ENCODE data around the gene TMEM154.

Gene TMEM154

DNA sequence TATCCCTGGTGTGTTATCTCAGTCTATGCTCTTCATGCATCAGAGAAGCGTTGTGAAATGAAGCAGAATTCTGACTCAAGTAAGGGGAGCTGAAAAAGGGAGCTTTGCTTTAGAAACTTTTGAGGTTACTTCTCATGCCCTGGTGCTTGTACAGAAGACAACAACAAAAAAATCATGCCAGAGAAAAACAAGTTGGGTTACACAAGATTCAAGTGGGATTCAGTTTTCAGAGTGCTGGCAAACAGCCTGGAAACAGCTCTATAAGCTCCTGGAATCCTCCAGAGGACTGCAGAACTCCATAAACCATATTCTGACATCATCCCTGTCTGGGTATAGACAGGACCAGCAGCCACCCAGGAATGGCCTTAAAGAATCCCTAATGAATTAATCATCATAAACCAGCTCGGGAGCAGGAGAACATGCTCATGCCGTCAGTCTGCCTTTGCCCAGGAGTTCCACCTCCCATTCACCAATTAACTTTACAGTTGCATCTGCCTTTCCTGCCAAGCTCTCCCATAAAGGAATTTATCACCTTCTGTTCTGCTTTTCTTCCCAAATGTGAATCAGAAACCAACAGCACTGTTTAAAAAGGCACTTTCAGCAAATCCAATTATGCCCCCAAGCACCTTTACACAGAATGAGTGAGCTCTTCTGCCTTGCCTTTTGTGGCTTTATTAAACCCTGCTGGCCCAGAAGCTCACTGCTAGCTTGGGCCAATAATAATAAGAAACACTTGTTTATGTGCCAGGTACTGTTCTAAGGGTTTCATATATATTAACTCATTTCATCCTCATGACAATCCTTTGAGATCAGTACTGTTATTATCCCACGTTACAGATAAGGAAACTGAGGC, 89.4 kb downstream of the TMEM154 start (continued):
- TF ChIP-seq, protein P1, sequence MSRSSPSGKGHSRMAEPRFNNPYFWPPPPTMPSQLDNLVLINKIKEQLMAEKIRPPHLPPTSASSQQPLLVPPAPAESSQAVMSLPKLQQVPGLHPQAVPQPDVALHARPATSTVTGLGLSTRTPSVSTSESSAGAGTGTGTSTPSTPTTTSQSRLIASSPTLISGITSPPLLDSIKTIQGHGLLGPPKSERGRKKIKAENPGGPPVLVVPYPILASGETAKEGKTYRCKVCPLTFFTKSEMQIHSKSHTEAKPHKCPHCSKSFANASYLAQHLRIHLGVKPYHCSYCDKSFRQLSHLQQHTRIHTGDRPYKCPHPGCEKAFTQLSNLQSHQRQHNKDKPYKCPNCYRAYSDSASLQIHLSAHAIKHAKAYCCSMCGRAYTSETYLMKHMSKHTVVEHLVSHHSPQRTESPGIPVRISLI (tag by site-specific recombination; IDR thresholded peaks at IDR 0.05) = 0 out of 2 replicates have a peak, but pooled peaks have one; percentile 32
- no peak for TF ChIP-seq ZNF571 (tag by site-specific recombination; IDR thresholded peaks at IDR 0.05)
- no peak for TF ChIP-seq ZNF529 (tag by site-specific recombination; IDR thresholded peaks at IDR 0.05; ENCODE audit: insufficient replicate concordance)
- TF ChIP-seq ZNF544 (tag by site-specific recombination; IDR thresholded peaks at IDR 0.05) = no peak

- Histone ChIP-seq H3K9me3 (ENCODE audit: control insufficient read depth, insufficient read depth, low read depth, low read length) (no peaks in the 10 kb centered on the region), H3K27ac (ENCODE audit: extremely low read depth, low read depth, low read length) (no peak overlapping the region), H3K4me3 (ENCODE audit: low read depth, low read length) (no peak overlapping the region), H3K36me3 (ENCODE audit: control insufficient read depth in 2 of 2, insufficient read depth in 1 of 2, low read length in 2 of 2) (no peaks in the 10 kb centered on the region), H3K4me1 (ENCODE audit: control insufficient read depth, insufficient read depth, low read length) (peaks cover 15% of the 10 kb centered on the region)
- POLR2A ChIA-PET = no interaction called here
- no peak for TF ChIP-seq ZNF324 (tag by site-specific recombination; IDR thresholded peaks at IDR 0.05)
- TF ChIP-seq ZBTB48 (tag by site-specific recombination; IDR thresholded peaks at IDR 0.05) = no peak
- TF ChIP-seq ZNF175 (tag by site-specific recombination; IDR thresholded peaks at IDR 0.05) = no peak
- no peak for TF ChIP-seq ZNF624 (tag by site-specific recombination; IDR thresholded peaks at IDR 0.05)
- TF ChIP-seq, protein P2, sequence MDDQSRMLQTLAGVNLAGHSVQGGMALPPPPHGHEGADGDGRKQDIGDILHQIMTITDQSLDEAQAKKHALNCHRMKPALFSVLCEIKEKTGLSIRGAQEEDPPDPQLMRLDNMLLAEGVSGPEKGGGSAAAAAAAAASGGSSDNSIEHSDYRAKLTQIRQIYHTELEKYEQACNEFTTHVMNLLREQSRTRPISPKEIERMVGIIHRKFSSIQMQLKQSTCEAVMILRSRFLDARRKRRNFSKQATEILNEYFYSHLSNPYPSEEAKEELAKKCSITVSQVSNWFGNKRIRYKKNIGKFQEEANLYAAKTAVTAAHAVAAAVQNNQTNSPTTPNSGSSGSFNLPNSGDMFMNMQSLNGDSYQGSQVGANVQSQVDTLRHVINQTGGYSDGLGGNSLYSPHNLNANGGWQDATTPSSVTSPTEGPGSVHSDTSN (CRISPR knock-in tag; IDR thresholded peaks at IDR 0.05) = no peak
- no peak for TF ChIP-seq GLIS1 (tag by site-specific recombination; IDR thresholded peaks at IDR 0.05)
- TF ChIP-seq HOXC10 (CRISPR knock-in tag; IDR thresholded peaks at IDR 0.05) = no peak
- no peak for TF ChIP-seq ZNF558 (tag by site-specific recombination; IDR thresholded peaks at IDR 0.05)
- TF ChIP-seq ZNF223 (tag by site-specific recombination; IDR thresholded peaks at IDR 0.05) = no peak
- no peak for TF ChIP-seq ZNF610 (tag by site-specific recombination; IDR thresholded peaks at IDR 0.05; ENCODE audit: borderline replicate concordance)
- CTCF ChIA-PET = no interaction called here
These were observed 90.9 kb downstream of the TMEM154 start for GRCh38 chr4:152588869-152589268.

DNA sequence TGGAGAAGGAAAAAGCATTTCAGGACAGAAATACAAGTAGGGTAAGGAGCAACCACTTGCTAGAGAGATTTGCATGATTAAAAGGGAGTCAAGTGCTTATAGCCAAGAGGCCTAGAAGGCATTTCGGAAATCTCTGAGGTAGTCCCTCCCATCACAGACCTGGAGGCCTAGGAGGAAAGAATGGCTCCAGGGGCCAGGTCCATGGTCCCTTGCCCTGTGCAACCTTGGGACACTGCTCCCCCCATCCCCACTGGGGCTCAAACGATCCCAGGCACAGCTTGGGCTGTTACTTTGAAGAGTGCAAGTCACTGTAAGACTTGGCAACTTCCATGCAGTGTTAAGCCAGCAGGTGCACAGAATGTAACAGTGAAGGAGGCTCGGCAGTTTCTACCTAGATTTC, 92.7 kb downstream of the TMEM154 start:
- POLR2A ChIA-PET = no interaction called here
- TF ChIP-seq ZNF23 (tag by site-specific recombination; IDR thresholded peaks at IDR 0.05; ENCODE audit: borderline replicate concordance) = no peak
- TF ChIP-seq ZFP3 (tag by site-specific recombination; IDR thresholded peaks at IDR 0.05; ENCODE audit: low read depth) = no peak
- no peak for TF ChIP-seq ZBTB1 (tag by site-specific recombination; IDR thresholded peaks at IDR 0.05)
- TF ChIP-seq ZNF585B (tag by site-specific recombination; IDR thresholded peaks at IDR 0.05) = peak; percentile 92

DNA sequence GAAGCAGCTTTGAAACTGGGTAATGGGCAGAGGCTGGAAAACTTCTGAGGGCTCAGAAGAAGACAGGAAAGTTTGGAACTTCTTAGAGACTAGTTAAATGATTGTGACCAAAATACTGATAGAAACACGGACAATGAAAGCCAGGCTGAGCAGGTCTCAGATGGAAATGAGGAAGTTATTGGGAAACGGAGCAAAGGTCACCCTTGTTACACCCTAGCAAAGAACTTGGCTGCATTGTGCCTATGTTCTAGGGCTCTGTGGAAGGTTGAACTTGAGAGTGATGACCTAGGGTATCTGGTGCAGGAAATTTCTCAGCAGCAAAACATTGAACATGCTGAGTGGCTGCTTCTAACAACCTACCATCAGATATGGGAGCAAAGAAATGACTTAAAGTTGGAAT, 93.1 kb downstream of the TMEM154 start:
- Histone ChIP-seq H3K9me3 (ENCODE audit: control insufficient read depth, insufficient read depth, low read depth, low read length) (no peaks in the 10 kb centered on the region), H3K4me3 (ENCODE audit: low read depth, low read length) (no peak overlapping the region), H3K27ac (ENCODE audit: extremely low read depth, low read depth, low read length) (no peak overlapping the region), H3K36me3 (ENCODE audit: control insufficient read depth in 2 of 2, insufficient read depth in 1 of 2, low read length in 2 of 2) (no peaks in the 10 kb centered on the region), H3K4me1 (ENCODE audit: control insufficient read depth, insufficient read depth, low read length) (peaks cover 12% of the 10 kb centered on the region)
- ChIA-PET POLR2A (no interaction called here), CTCF (interaction anchor here (0.6 kb wide), 1 partner anchor 56 kb away, joined by 3 read pairs; no protein-coding TSS in a partner anchor)
- TF ChIP-seq ZBTB7A (tag by site-specific recombination; IDR thresholded peaks at IDR 0.05; ENCODE audit: low read depth) (no peak), ZNF174 (tag by site-specific recombination; IDR thresholded peaks at IDR 0.05) (no peak), ZNF791 (tag by site-specific recombination; IDR thresholded peaks at IDR 0.05) (no peak), ZSCAN18 (tag by site-specific recombination; IDR thresholded peaks at IDR 0.05) (no peak), ZNF488 (tag by site-specific recombination; IDR thresholded peaks at IDR 0.05) (no peak), ZBTB17 (tag by site-specific recombination; IDR thresholded peaks at IDR 0.05) (no peak), FEZF1 (tag by site-specific recombination; IDR thresholded peaks at IDR 0.05) (no peak)
- TF ChIP-seq, protein P3, sequence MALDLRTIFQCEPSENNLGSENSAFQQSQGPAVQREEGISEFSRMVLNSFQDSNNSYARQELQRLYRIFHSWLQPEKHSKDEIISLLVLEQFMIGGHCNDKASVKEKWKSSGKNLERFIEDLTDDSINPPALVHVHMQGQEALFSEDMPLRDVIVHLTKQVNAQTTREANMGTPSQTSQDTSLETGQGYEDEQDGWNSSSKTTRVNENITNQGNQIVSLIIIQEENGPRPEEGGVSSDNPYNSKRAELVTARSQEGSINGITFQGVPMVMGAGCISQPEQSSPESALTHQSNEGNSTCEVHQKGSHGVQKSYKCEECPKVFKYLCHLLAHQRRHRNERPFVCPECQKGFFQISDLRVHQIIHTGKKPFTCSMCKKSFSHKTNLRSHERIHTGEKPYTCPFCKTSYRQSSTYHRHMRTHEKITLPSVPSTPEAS (tag by site-specific recombination; IDR thresholded peaks at IDR 0.05) = no peak

More for the DNA sequence above, 92.7 kb downstream of the TMEM154 start:
- no peaks in the 10 kb centered on the region for H3K9me3 ChIP-seq (ENCODE audit: control insufficient read depth, insufficient read depth, low read depth, low read length)
- peaks cover 15% of the 10 kb centered on the region for H3K4me1 ChIP-seq (ENCODE audit: control insufficient read depth, insufficient read depth, low read length)
- no peak overlapping the region for H3K4me3 ChIP-seq (ENCODE audit: low read depth, low read length)
- CTCF ChIA-PET = interaction anchor here (0.6 kb wide), 1 partner anchor 56 kb away, joined by 3 read pairs; no protein-coding TSS in a partner anchor
- H3K36me3 ChIP-seq (ENCODE audit: control insufficient read depth in 2 of 2, insufficient read depth in 1 of 2, low read length in 2 of 2) = no peaks in the 10 kb centered on the region
- H3K27ac ChIP-seq (ENCODE audit: extremely low read depth, low read depth, low read length) = no peak overlapping the region
